H1 (cell line): Measurements from ENCODE around the gene METTL21C. TPM values are rescaled to one million over a fixed set of nuclear protein-coding genes. Genes with fewer than 3 reads are reported as not detected.

ENCODE experiments used
- CTCF ChIA-PET: fragments of 300-600 bp; sonication (Branson Sonifier 250); formaldehyde crosslinking; loops from one replicate; lab custom pipeline; 2021; ENCODE audit not compliant: partially characterized antibody; lab: Charles Lee
- POLR2A ChIA-PET: fragments of 300-600 bp; sonication (Branson Sonifier 250); formaldehyde crosslinking; loops from one replicate; lab custom pipeline; 2021; ENCODE audit warnings: inconsistent platforms; ENCODE audit not compliant: partially characterized antibody; lab: Charles Lee
- DNase-seq, 2 experiments: peaks; one replicate each; pipeline versions ENCODE4 v3.0.0 to v3.0.0-alpha.2; 2010 to 2022; ENCODE audit warnings: low spot score in 2 of 2, low read depth in 1 of 2, mixed read lengths in 1 of 2
- FAIRE-seq: peaks from 2 replicates; lab custom pipeline; 2011; peaks lifted over from hg19 to GRCh38; lab: Jason Lieb, UNC
- H2AFZ ChIP-seq: 2 replicates; pipeline ENCODE4 v1.8.1; 2012; ENCODE audit warnings: low read length, inconsistent platforms
- H2AK5ac ChIP-seq: 2 replicates; pipeline ENCODE4 v1.6.1; 2013; ENCODE audit warnings: low read depth, low read length
- H2BK120ac ChIP-seq: replicated peaks from 2 replicates; pipeline ENCODE3; 2013; ENCODE audit warnings: low read depth, low read length, inconsistent platforms
- H2BK12ac ChIP-seq: 2 replicates; pipeline ENCODE4 v1.6.1; 2013; ENCODE audit warnings: low read depth, low read length
- H2BK15ac ChIP-seq: 2 replicates; pipeline ENCODE4 v1.6.1; 2013; ENCODE audit warnings: low read length
- H2BK20ac ChIP-seq: 2 replicates; pipeline ENCODE4 v1.6.1; 2013; ENCODE audit warnings: low read length
- H2BK5ac ChIP-seq: 2 replicates; pipeline ENCODE4 v1.6.1; 2013; ENCODE audit warnings: low read depth, low read length
- H3K14ac ChIP-seq: 2 replicates; pipeline ENCODE4 v1.6.1; 2013; ENCODE audit warnings: inconsistent platforms; ENCODE audit not compliant: insufficient read length
- H3K18ac ChIP-seq: 2 replicates; pipeline ENCODE4 v1.6.1; 2013; ENCODE audit warnings: low read length; ENCODE audit errors: extremely low read depth
- H3K23ac ChIP-seq: 2 replicates; pipeline ENCODE4 v1.6.1; 2013; ENCODE audit warnings: inconsistent platforms; ENCODE audit not compliant: insufficient read length
- H3K23me2 ChIP-seq: 2 replicates; pipeline ENCODE4 v1.6.1; 2013; ENCODE audit warnings: low read depth, low read length
- H3K27ac ChIP-seq: 2 replicates; pipeline ENCODE4 v1.6.1; 2011; ENCODE audit warnings: low read depth, low read length, inconsistent platforms
- H3K27me3 ChIP-seq, 4 experiments: replicated peaks in 1 of 4; 1 replicate in 1 of 4; 2 replicates in 3 of 4; pipeline versions ENCODE4 v1.6.1 to v1.8.1; 2011 to 2013; ENCODE audit warnings: low read length in 3 of 4, mild to moderate bottlenecking in 3 of 4, inconsistent platforms in 2 of 4, mixed read lengths in 2 of 4, moderate library complexity in 1 of 4; ENCODE audit not compliant: control insufficient read depth in 3 of 4, insufficient read depth in 3 of 4; ENCODE audit errors: extremely low read depth in 1 of 4
- H3K36me3 ChIP-seq, 4 experiments: 2 replicates each; pipeline versions ENCODE4 v1.6.1 to v1.8.1; 2011 to 2013; ENCODE audit warnings: mild to moderate bottlenecking in 4 of 4, low read length in 3 of 4, moderate library complexity in 2 of 4, control low read depth in 1 of 4, inconsistent platforms in 1 of 4; ENCODE audit not compliant: insufficient read depth in 4 of 4, control insufficient read depth in 2 of 4
- H3K4ac ChIP-seq: replicated peaks from 2 replicates; pipeline ENCODE3; 2013; ENCODE audit warnings: low read length, low read depth, mixed read lengths, inconsistent platforms; ENCODE audit not compliant: insufficient read length
- H3K4me1 ChIP-seq, 4 experiments: replicated peaks in 1 of 4; 1 replicate in 1 of 4; 2 replicates in 3 of 4; pipeline versions ENCODE4 v1.6.1 to v1.8.1; 2011 to 2013; ENCODE audit warnings: low read length in 3 of 4, inconsistent platforms in 2 of 4, mixed read lengths in 1 of 4; ENCODE audit not compliant: insufficient read depth in 4 of 4, control insufficient read depth in 3 of 4
- H3K4me2 ChIP-seq, 2 experiments: 2 replicates each; pipeline versions ENCODE4 v1.6.1 to v1.8.1; 2011 to 2013; ENCODE audit warnings: low read depth in 2 of 2, low read length in 2 of 2, control low read depth in 1 of 2, inconsistent platforms in 1 of 2, mild to moderate bottlenecking in 1 of 2; ENCODE audit not compliant: insufficient read depth in 1 of 2
- H3K4me3 ChIP-seq, 4 experiments: fragments of 200-600, 300-600 bp in 1 of 4; sonication (generic), shearing (Covaris generic), sonication (Bioruptor Twin) in 1 of 4; 2 replicates each; pipeline versions ENCODE4 v1.5.1 to v1.8.1; 2011 to 2016; ENCODE audit warnings: low read length in 4 of 4, low read depth in 3 of 4, control low read depth in 2 of 4, inconsistent platforms in 2 of 4, mild to moderate bottlenecking in 2 of 4, mixed read lengths in 1 of 4, moderate library complexity in 1 of 4; ENCODE audit not compliant: insufficient read depth in 2 of 4; ENCODE audit errors: extremely low read depth in 1 of 4
- H3K56ac ChIP-seq: replicated peaks from 2 replicates; pipeline ENCODE3; 2013; ENCODE audit warnings: low read depth, mild to moderate bottlenecking, mixed read lengths, low read length, inconsistent platforms; ENCODE audit not compliant: insufficient read length
- H3K79me1 ChIP-seq: 2 replicates; pipeline ENCODE4 v1.6.1; 2013; ENCODE audit warnings: low read depth, low read length, control low read depth
- H3K79me2 ChIP-seq, 2 experiments: 2 replicates each; pipeline versions ENCODE4 v1.6.1 to v1.8.1; 2012 to 2013; ENCODE audit warnings: low read length in 2 of 2, mild to moderate bottlenecking in 2 of 2, inconsistent platforms in 1 of 2; ENCODE audit not compliant: insufficient read depth in 2 of 2, control insufficient read depth in 1 of 2
- H3K9ac ChIP-seq, 4 experiments: replicated peaks in 1 of 4; 1 replicate in 1 of 4; 2 replicates in 3 of 4; pipeline versions ENCODE4 v1.6.1 to v1.8.1; 2011 to 2013; ENCODE audit warnings: low read depth in 3 of 4, low read length in 3 of 4, control low read depth in 2 of 4, mild to moderate bottlenecking in 2 of 4, moderate library complexity in 2 of 4, inconsistent platforms in 1 of 4; ENCODE audit errors: extremely low read depth in 1 of 4
- H3K9me3 ChIP-seq, 2 experiments: 2 replicates each; pipeline versions ENCODE4 v1.6.1 to v1.8.1; 2012 to 2013; ENCODE audit warnings: mild to moderate bottlenecking in 2 of 2, moderate library complexity in 2 of 2, control low read depth in 1 of 2, inconsistent platforms in 1 of 2, low read depth in 1 of 2, low read length in 1 of 2, mixed read lengths in 1 of 2; ENCODE audit not compliant: insufficient read depth in 2 of 2
- H4K20me1 ChIP-seq, 2 experiments: replicated peaks in 1 of 2; 2 replicates each; pipeline versions ENCODE3 to v1.8.1; 2011 to 2013; ENCODE audit warnings: inconsistent platforms in 2 of 2, low read length in 2 of 2, mild to moderate bottlenecking in 1 of 2; ENCODE audit not compliant: insufficient read depth in 2 of 2, control insufficient read depth in 1 of 2
- H4K5ac ChIP-seq: 2 replicates; pipeline ENCODE4 v1.6.1; 2013; ENCODE audit warnings: low read length, low read depth, mixed read lengths, inconsistent platforms; ENCODE audit not compliant: insufficient read length
- H4K8ac ChIP-seq: 2 replicates; pipeline ENCODE4 v1.8.0; 2013; ENCODE audit warnings: mild to moderate bottlenecking, moderate library complexity, low read length, inconsistent platforms; ENCODE audit not compliant: insufficient read depth; ENCODE audit errors: extremely low read depth
- H4K91ac ChIP-seq: replicated peaks from 2 replicates; pipeline ENCODE3; 2013; ENCODE audit warnings: low read length, mixed read lengths, inconsistent platforms; ENCODE audit not compliant: insufficient read length
- BACH1 ChIP-seq: IDR thresholded peaks from 2 replicates; pipeline ENCODE4 v1.6.1; 2012; ENCODE audit warnings: low read length, improper control_type of control experiment
- CEBPB ChIP-seq: IDR thresholded peaks from 2 replicates; pipeline ENCODE4 v1.6.1; 2012; ENCODE audit warnings: low read depth, low read length
- EZH2 ChIP-seq: fragments of 200-600 bp; sonication (generic); IDR thresholded peaks from 2 replicates; pipeline ENCODE4 v1.7.1; 2012; ENCODE audit warnings: low read depth, mild to moderate bottlenecking, moderate library complexity, low read length, inconsistent platforms; ENCODE audit not compliant: severe bottlenecking
- GABPA ChIP-seq: IDR thresholded peaks from 2 replicates; pipeline ENCODE4 v1.6.1; 2011; ENCODE audit warnings: mild to moderate bottlenecking, low read length, moderate library complexity, borderline replicate concordance; ENCODE audit not compliant: insufficient read depth
- JUND ChIP-seq: IDR thresholded peaks from 2 replicates; pipeline ENCODE4 v1.6.1; 2011; ENCODE audit warnings: mild to moderate bottlenecking, improper control_type of control experiment, low read length
- KDM4A ChIP-seq: IDR thresholded peaks from one replicate; pipeline ENCODE4 v1.7.1; 2012; ENCODE audit warnings: low read depth, mild to moderate bottlenecking, moderate library complexity, low read length, inconsistent platforms; ENCODE audit not compliant: severe bottlenecking
- NANOG ChIP-seq: IDR thresholded peaks from 2 replicates; pipeline ENCODE4 v1.6.1; 2011; ENCODE audit warnings: low read length, low read depth, mild to moderate bottlenecking, inconsistent platforms; ENCODE audit not compliant: insufficient read depth, poor library complexity, severe bottlenecking
- POU5F1 ChIP-seq: IDR thresholded peaks from 2 replicates; pipeline ENCODE4 v1.6.1; 2011; ENCODE audit warnings: low read depth, mild to moderate bottlenecking, low read length, moderate library complexity
- SAP30 ChIP-seq: fragments of 300-600 bp; sonication (generic); IDR thresholded peaks from 2 replicates; pipeline ENCODE4 v1.7.1; 2012; ENCODE audit warnings: low read length, moderate library complexity, mild to moderate bottlenecking, inconsistent platforms; ENCODE audit not compliant: insufficient read depth, insufficient replicate concordance
- SIRT6 ChIP-seq: IDR thresholded peaks from one replicate; pipeline ENCODE4 v1.7.1; 2012; ENCODE audit warnings: low read length, inconsistent platforms
- SIX5 ChIP-seq: IDR thresholded peaks from 2 replicates; pipeline ENCODE4 v1.6.1; 2011; ENCODE audit warnings: mild to moderate bottlenecking, low read depth, low read length
- WGBS, 2 experiments: shearing (Covaris generic) in 1 of 2; methylation state at CpG; one replicate each; pipeline versions ENCODE4 v1.1.6 to v1.1.7; 2013 to 2015; ENCODE audit warnings: low lambda C conversion rate in 2 of 2, mixed read lengths in 2 of 2, inconsistent platforms in 1 of 2, low coverage in 1 of 2, missing lambda C conversion rate in 1 of 2; ENCODE audit not compliant: insufficient replicate concordance in 2 of 2, insufficient coverage in 1 of 2, insufficient read length in 1 of 2; ENCODE audit errors: extremely low coverage in 1 of 2, missing lambda C conversion rate in 1 of 2; 5-methylcytosine and 5-hydroxymethylcytosine counted together
- polyA plus RNA-seq, 7 experiments: library from polyadenylated mRNA; depleted of rRNA in 3 of 7; stranded (reverse) in 5 of 7; unstranded in 2 of 7; fragments of >200 nt in 5 of 7; fragments of 200-250 nt in 2 of 7; gene quantifications; 1 replicate in 5 of 7; 2 replicates in 1 of 7; 4 replicates in 1 of 7; pipeline versions ENCODE4 v1.2.1 to v1.2.3, GENCODE V29; 2011 to 2013; ENCODE audit warnings: missing spikeins in 2 of 7, mixed read lengths in 2 of 7
- total RNA-seq: library from RNA; stranded (reverse); fragmentation: NEBNext Ultra II Directional; extraction: Animal tissue kit (Norgen Biotek cat#: 25700); gene quantifications from 2 replicates; pipeline ENCODE4 v1.2.1, GENCODE V29; 2021
- TF ChIP-seq, protein P1 (sequence below): IDR thresholded peaks from 2 replicates; pipeline ENCODE4 v1.6.1; 2012; ENCODE audit warnings: inconsistent platforms

Gene METTL21C
- total and polyA plus RNA-seq, 2 of the 8 experiments (the other 6 are each of a cell fraction or from before 2014, with no cell fraction given), result not detected

GRCh38 chr13:102729560-102730270, 34.9 kb upstream of the METTL21C start:
- Histone ChIP-seq H4K91ac (no peak overlapping the region), H3K9ac (no peak overlapping the region), H3K56ac (no peak overlapping the region), H4K5ac (no peak overlapping the region), H4K20me1 (no peaks in the 10 kb centered on the region), H3K18ac (no peak overlapping the region), H3K4me3 (no peak overlapping the region), H3K9me3 (no peaks in the 10 kb centered on the region), H3K27me3 (no peaks in the 10 kb centered on the region), H3K4me1 (no peaks in the 10 kb centered on the region)
- CTCF ChIA-PET, result interaction anchor here (0.7 kb wide), 1 partner anchor 10 kb away, joined by 3 read pairs; no protein-coding TSS in a partner anchor
- TF ChIP-seq EZH2 (no peak), SAP30 (no peak), SIRT6 (no peak), POU5F1 (no peak), JUND (no peak), GABPA (no peak), CEBPB (no peak), SIX5 (no peak), KDM4A (no peak), BACH1 (no peak), NANOG (no peak)
- TF ChIP-seq, protein P1, sequence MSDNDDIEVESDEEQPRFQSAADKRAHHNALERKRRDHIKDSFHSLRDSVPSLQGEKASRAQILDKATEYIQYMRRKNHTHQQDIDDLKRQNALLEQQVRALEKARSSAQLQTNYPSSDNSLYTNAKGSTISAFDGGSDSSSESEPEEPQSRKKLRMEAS, result no peak
- TF ChIP-seq, all 59 proteins: peak for 0
- 85% methylated on average over 8 of the region's 8 CpGs; no CpG with 5 or more reads in 1 of the 2 experiments for WGBS, 2 experiments
- Histone ChIP-seq H3K23me2 (no peaks in the 10 kb centered on the region), H2BK5ac (no peak overlapping the region), H3K36me3 (no peaks in the 10 kb centered on the region), H2BK12ac (no peak overlapping the region), H2AK5ac (no peak overlapping the region), H2BK15ac (no peak overlapping the region), H3K27ac (no peak overlapping the region), H3K14ac (no peak overlapping the region), H4K8ac (no peak overlapping the region), H2AFZ (no peak overlapping the region), H3K79me1 (no peaks in the 10 kb centered on the region), H3K79me2 (no peaks in the 10 kb centered on the region), H2BK120ac (no peak overlapping the region), H2BK20ac (no peak overlapping the region), H3K4ac (no peak overlapping the region), H3K23ac (no peak overlapping the region), H3K4me2 (no peak overlapping the region)
- DNase-seq (no peak), FAIRE-seq (no peak)
- POLR2A ChIA-PET, result no interaction called here
